NCI-H526 treated with DMSO at 0.1 percent for 48 hours (cell line): ENCODE measurements around the gene CSGALNACT2.

Source experiments
- DNase-seq: peaks from one replicate; lab custom pipeline; 2025; lab: John Stamatoyannopoulos, UW

The CSGALNACT2 gene

DNA sequence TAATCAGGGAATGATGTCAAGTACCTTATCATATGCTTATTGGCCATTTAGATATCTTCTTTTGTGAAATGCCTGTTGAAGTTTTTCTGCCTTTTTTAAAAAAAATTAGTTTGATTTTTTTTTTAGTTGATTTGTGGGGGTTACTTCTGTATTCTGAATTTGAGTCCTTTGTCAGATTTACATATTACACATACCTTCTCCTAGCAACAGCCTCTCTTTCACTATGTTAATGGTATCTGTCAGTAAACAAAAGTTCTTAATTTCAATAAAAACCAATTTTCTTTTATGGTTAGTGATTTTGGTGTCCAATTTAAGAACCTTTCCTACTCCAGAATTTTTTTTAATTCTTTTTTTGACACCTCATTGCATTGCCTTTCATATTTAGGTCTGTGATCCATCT, 52.0 kb downstream of the CSGALNACT2 start:
- no peak for DNase-seq

DNA sequence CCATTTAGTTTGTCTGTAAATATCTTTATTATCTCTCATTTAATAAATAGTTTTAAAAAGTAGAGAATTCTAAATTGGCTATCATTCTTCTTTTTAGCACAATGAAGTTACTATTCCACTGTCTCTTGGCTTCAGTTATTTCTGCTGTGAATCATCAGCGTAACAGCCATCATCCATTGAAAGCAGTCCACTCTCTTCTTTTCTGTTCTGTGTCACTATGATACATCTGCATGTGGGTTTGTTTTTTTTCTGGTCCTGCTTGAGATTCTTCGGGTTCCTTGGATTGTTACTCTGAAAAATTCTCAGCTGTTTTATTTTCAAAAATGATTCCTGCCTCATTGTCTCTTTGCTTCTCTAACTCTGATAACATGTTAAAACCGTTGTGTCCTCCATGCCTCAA, 52.5 kb downstream of the CSGALNACT2 start:
- DNase-seq, result no peak

DNA sequence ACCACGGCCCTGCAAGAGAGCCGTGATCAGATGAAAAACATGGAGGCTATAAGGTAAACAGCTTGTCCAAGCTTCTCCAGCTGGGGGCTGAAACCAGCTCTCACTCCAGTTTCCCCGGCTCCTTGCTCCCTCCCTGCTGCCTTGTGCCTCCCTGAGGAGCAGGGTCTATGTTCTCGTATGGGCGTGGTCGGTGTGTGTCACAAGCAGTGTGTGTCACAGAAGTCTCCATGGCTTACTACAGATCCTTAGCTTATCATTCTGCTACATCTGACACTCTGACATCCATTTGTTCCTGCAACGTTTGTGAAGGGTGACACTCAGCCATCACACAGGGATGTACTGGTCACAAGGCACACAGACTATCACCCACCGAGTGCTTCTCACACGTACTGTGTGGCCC, 54.6 kb downstream of the CSGALNACT2 start:
- DNase-seq, result no peak

DNA sequence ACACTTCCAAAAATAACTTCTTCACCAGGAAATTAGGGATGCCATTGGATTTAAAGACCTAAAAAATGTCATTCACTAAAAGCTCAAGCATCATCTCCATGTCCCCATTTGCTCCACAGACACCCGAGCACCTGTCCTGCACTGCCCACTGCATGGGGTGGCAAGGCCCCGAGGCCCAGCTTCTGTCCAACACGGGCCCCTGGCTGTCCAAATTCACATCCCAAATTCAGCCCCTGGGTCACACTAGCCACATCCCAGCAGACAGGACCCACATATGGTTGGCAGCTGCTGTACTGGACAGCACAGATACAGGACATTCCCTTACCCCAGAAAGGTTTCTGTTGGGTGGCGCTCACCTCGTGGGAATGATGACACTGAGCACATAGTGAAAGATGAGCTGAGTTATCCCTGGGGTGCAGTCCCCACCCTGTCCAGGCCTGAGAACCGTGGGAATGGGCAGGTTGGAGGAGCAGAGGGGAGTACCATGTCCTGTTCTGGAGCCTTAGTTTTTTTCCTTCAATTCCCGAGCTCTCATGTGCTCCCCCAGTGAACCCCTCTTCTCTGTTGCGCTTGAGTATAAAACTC, 55.3 kb downstream of the CSGALNACT2 start:
- no peak for DNase-seq

DNA sequence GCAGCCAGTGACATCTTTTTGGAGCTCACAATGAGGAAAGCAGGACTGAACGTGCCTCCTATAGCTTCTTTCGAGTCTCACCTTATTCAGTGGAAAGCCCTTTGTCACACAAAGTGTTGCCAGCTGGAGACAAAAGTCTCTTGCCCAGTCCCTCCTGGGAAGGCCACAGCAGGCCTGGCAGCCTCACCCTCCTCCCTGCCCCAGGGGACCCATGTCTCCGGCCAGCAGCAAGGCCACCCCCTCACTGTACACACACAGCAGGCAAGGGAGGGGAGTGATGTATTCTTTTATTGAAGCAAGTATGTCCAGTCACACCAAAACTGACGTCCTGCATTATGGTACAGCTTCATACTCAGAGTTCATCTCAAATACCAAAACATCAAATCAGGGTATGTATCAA, 56.0 kb downstream of the CSGALNACT2 start:
- no peak for DNase-seq

DNA sequence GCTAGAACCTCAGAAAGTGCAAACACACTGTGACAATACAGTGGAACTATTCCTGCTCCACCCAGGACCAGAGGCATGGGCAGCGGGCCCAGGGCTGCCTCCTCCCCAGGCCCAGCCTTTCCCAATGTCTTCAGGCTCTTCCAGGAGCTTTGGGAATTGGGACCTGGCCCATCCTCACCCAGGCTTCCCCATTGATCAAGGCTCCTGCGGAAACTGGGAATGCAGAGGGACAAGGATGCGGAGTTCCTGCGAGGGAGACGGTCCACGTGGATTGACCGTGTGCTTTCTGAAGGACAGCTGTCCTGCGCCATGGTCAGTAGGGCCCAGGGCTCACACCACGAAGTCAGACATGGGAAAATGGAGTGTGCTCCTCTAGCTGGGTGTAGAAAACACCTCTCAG, 56.6 kb downstream of the CSGALNACT2 start:
- no peak for DNase-seq

DNA sequence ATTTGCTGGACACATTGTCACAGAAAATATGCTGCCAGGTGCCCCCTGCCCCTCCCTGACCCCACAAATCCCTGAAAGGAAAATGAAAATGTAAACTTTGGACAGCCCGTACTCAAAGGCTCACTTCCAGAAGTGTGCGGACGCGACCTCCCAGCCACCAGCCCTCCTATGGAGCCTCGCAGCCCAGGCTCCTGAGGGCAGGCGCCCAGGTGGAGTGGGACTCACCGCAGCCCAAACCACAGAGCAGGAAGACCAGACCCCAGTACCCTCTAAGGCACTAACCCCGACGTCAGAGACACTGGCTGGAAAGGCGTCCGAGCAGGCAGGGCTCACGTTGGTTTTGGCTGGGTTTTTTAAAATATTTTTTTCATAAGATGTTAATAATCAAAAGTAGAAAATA, 57.3 kb downstream of the CSGALNACT2 start:
- DNase-seq, result no peak

DNA sequence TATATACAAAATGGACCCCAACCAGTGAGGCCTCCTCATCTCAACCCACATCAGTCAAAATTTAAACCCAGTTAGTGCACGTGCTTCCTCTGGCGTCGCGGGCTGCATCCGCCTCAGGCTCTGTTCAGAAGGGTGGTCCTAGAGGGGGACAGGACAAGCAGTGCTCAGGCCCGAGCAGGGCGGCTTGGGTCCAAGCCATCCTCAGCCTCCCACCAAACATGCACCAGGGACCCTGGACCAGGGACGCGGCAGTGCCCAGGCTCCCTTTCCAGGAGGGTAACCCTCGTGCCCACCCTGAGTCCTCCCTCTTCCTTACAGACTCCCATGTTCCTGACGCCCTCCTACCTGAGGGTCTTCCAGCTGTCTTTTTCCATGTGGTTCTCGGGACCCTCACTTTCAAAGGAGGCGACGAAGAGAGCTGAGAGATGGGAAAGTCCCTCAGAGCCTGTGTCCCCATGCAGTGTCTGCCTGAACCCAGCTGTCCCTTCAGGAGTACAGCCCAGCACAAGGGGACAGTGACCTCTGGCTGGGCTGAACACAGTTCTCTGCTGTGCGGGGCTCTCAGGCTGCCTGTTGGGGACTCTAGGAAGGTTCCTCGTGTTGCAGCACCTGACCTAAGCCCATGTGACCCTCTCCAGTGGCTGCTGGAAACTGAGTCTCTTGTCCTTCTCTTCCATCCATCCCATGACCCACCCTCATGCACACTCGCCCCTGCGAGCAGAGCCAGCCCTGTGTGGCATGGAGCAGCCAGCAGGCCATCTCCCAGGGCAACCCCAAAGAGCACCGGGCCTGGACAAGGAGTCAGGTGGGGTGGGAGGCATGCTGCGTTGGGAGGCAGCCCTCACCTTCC, 58.1 kb downstream of the CSGALNACT2 start:
- DNase-seq, result no peak

DNA sequence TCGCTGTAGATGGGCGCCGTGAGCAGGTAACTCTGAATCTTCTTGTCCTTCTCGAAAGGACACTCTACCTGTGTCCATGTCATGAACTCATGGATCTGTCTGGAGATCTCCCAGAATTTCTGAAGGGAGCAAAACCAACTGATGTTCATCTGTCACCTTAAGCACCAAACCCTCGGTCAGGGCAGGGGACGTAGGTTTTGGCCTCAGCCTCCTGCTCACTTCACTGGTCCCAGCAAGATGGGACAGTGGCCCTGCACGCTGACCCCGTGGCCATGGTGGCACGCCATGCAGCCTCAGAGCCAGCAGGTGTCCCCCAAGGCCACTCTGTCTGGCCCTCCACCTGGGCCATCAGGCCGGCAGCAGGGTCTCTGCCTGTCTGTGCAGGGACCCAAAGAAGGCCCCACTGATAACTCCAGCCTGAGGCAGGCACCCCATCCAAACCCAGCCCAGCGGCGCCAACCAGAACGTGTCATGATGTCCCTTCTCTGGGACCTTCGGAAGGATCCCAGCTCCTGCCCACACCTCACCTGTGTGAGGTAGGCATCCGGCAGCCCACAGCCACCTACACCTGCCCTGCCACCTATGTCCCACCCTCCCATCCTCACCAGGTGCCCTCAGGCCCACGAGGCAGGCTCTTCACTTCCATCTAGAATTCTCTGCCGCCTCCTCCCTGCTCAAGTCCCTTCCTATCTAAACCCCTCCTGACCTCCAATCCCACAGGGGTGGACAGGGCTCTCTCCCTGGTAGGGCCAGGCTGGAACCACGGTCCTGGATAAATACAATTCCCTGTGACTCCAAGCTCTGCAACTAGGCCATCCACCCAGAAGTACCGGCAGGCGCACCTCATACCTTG, 59.0 kb downstream of the CSGALNACT2 start:
- no peak for DNase-seq

DNA sequence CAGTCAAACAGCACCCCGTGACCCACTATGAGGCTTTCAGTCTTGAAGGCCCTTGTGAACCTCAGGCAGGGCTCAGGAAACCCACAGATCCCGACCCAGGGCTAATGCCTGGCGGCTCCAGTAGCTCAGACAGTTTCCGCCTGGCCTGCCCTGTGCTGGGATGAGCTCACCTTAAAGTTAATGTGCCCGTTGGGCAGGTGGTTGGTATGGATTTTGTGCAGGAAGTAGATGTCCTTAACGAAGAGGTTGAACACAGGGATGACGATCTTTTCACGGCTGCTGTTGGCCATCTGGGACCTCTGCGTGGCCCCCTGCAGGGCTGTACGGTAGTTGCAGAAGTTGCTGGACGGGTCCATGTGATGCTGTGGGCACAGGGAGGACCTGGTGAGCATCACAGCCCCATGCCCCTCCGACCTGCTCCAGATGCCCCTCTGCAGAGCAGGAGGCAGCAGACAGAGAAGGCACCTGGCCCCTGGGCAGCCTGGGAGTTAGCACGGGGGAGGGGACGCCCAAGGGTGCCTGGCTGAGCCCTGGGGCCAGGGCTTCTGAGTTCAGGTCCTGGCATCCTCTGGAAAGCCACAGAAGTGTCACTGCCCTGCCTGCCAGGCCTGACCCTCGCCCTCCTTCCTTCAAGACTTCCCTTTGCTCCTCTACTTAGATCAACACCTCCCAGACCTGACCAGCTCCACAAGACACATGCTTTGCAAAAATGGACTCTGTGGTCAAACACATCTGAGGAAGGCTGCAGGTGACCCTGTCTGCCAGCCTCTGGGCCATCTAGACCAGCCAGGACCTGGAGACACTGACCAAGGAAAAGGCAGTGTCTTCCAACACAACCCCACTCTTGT, 59.8 kb downstream of the CSGALNACT2 start:
- no peak for DNase-seq

DNA sequence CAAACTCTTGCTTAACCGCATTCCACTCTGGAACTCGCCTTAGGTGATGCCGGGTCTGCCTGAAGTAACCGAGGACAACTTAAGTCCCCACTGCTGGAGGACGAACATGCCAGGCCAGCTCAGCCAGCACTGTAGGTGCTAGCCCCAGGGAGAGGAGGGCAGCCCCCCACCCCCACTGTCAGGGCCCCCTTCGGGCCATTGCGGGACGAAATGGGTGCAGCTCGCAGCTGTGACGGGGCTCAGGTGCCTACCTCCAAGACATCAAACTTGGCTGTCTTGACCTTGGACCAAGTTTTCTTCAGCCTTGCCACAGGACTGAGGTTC, 60.4 kb downstream of the CSGALNACT2 start:
- DNase-seq, result no peak

DNA sequence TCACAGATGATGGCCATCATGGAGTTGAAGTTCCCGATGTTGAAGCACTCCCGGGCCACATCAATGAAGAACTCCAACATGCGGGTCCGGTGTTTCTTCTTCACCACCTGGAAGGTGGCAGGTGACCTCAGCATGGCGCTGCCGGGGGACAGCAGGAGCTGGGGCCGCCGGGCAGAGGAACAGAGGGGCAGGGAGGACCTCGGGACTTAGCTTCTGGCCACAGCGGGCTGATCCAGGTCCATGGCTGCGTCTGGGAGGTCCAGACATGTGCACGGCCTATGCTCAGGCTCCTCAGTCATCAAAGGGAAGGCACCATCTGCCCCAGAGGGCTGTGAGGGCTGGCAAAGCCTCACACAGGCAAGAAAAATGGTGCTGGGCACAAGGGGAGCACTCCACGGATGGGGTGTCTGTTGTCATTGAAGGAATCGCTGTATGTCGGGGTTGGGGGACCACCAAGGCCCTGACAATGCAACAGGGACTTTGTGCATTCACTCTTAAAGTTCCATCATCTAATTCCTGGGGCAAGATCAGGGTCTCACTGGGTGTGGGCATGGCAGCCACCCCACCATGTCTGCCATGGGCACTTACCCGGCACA, 60.9 kb downstream of the CSGALNACT2 start:
- DNase-seq, result no peak

DNA sequence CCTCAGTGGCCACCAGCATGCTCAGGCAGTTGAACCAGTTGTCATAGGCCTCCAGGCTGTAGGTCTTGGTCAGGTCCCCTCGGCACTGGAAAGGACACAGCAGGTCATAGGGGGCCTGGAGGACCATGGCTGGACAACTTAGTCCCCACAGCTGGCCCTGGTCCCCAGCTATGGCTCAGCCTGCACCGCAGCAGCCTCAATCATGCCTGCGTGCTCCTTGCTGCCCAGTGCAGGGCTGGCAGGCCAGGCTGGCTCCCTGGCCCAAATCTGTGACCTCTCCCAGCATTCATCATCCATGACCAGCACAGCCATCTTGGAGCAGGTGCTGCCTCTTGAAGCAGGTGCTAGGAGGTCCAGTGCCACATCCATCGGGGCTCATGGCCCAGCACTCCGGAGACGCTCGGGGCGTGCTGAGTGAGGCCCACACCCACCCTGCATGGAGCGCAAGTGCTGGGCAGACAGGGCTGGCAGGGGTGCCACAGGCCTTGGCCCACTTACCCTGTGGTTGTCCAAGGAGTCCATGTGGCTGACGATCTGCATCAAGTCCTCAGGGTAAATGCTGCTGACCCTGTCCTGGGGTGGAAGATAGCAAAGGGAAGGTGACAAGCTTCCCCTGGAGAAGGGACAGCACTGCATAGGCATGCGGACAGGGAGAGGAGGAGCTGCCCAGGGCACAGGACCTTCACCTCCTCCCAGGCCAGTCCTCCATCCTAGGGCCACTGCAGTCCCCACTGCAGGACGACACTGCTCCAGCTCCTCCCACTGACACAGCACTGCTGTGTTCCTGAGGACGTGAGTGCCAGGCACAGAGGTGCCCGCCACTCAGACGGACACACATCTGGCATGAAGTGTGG, 61.7 kb downstream of the CSGALNACT2 start:
- no peak for DNase-seq

DNA sequence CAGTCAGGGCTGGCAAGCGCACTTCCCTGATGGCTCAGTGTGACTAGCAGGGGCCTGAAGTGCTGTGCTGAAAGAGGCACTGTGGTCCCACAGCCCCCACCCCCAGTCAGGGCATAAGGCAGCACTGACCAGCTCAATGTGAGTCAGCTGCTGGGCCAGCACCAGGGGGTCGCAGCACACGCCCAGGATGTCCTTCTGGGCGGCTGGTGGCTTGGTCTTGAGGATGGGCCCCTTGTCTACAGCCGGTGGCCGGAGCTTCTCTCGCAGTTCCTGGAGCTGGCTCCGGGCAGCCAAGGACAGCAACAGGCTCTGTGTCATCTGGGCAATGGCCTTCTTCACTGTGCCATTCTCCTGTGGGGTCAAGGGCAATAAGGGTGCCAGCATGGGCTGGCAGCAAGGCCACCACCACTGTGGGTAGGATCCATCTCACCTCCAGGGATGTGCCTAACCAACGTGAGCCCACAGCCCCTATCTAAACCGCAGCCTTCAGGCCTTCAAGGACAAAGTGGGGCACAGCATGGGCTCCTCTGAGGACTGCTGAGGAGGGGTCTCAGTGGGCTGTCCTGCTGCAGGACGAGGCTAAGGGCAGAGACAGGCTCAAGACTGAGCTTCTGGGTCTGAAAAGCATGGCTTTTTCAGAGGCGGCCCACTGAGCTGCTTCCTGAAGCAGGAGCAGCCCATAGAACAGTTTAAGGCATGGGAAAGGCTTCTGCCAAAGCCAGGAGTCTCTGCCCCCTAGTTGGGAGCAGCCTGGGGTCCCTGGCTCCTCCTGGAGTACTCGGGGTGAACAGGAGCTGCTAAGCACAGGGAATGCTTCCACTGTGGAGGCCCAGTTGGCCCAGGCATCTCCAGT, 62.5 kb downstream of the CSGALNACT2 start:
- no peak for DNase-seq

DNA sequence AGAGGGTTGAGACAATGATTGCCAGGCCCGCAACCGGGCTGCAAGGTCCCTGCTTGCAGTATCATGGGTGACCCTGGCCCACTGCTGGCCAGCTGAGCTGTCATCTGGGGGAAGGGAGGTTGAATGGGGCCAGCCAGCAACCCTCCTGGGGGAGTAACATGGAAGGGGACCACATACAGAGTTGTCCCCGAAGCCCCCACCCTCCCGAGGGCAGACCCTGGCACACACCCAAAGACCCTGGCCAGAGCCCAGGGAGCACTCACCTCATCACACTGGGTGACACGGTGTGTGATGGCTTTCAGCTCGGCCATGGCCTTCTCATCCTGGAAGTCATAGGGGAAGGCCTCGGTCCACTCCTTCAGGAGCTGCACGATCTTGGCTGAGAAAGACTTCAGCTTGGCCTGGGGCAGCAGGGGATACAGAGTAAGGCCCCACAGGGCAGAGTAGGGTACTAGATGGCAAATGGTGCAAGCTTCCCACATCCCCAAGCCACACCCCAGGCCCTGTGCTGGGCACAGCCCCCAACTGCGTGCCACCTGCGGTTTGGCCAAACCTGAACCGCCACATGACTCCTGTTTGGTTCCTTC, 63.4 kb downstream of the CSGALNACT2 start:
- DNase-seq, result no peak

DNA sequence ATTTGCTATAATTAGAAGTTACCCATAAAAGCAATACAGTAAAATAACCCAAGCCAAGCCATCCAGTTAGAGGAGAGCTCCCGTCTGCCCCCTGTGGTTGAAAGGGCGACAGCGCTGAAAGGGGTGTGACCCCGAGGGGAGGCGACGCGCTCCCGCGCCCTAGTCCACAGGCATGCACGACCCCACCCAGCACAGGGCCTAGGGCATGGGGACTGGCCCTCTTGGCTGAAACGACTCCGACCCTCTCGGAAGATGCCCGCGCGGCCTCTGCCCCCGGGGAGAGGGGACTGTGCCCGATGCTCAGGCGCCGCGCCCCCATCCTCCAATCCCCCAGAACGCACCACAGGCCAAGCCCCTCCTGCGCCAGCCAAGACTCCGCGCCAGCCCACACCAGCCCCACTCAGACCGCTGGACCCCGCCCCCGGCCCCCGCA, 64.0 kb downstream of the CSGALNACT2 start:
- DNase-seq, result no peak

DNA sequence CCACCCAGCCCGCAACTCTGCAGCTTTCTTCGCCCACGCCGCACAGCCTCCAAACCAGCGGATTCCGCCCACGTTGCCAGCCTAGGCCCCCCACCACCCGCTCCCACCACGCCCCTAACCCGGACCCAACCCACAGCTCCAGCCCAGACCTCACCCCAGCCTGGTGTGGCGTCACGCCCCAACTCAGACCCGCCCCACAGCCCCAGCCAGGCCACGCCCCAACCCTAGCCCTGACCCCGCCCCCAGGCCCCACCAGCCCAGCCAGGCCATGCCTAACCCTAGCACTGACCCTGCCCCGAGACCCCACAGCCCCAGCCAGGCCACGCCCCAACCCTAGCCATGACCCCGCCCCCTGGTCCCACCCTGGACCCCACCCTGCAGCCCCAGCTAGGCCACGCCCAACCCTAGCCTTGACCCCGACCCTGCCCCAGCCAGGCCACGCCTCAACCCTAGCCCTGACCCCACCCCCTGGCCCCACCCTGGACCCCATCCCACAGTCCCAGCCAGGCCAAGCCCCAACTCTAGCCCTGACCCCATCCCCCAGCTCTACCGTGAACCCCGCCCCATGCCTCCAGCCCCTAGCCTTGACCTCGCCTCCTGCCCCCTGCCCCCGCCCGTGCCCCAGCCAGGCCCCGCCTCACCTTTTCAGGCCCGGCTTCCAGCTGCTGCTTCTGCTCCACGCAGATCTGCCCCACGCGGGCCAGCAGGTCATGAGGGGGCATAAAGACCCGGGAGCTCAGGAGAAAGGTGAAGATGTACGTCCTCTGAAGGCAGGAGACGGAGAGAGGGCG, 64.6 kb downstream of the CSGALNACT2 start:
- no peak for DNase-seq

DNA sequence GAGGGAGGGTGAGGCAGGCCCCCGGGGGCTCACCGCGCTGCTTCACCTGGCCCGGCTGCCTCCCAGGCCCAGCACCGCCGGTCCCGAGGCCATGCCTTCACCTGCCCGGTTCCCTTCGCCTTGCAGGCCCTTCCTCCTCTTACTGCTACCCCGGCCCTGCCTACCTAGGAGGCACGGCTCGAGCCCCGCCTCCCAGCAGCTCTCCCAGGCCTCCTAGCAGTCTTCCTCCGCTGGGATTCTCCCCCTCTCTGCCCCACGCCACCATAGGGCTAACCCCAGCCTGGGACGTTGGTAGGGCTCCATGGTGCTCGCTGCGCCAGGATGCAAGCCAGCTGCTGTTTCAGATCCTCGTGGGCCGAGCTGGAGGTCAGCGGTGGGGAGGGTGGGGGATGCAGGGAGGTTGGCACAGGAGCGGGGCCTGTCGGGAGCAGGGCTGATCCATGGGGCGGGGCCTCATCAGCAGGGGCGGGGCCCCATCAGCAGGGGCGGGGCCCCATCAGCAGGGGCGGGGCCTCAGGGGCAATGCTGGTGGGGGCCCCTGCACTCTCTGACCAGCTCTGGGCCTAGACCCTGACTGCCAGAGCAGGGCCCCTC, 65.3 kb downstream of the CSGALNACT2 start:
- peak; percentile 23 for DNase-seq
